OCI-LY3 (cell line): Measurements from ENCODE around the gene KLRC3.

Source experiments
- EZH2phosphoT487 ChIP-seq: fragments of 200-600 bp; shearing (Covaris generic); IDR thresholded peaks from 2 replicates; pipeline ENCODE4 v1.6.1; 2018; ENCODE audit warnings: antibody characterized with exemption, mixed run types, low read depth
- TF ChIP-seq, protein P1 (sequence below): fragments of 200-600, 300-600 bp; sonication (generic); IDR thresholded peaks from 2 replicates; pipeline ENCODE4 v1.5.1; 2014; ENCODE audit warnings: antibody characterized with exemption, low read length, low read depth

DNA sequence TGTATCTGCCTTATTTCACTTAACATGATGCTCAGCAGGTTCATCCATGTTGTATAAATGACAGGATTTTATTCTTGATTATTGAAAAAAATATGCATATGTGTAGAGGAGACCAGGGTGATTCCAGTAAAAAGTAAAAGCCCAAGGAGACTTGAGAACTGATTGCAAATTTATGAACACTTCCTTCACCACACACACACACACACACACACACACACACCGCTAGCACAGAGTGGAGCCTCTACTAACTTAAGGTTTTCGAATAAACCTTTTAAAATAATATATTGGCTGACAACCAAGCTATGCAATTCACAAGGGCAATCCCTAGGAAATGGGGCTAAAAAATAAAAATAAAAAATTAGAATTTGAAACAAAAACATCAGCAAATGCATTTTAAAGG is 22.2 kb downstream of the KLRC3 start:
- TF ChIP-seq, protein P1, sequence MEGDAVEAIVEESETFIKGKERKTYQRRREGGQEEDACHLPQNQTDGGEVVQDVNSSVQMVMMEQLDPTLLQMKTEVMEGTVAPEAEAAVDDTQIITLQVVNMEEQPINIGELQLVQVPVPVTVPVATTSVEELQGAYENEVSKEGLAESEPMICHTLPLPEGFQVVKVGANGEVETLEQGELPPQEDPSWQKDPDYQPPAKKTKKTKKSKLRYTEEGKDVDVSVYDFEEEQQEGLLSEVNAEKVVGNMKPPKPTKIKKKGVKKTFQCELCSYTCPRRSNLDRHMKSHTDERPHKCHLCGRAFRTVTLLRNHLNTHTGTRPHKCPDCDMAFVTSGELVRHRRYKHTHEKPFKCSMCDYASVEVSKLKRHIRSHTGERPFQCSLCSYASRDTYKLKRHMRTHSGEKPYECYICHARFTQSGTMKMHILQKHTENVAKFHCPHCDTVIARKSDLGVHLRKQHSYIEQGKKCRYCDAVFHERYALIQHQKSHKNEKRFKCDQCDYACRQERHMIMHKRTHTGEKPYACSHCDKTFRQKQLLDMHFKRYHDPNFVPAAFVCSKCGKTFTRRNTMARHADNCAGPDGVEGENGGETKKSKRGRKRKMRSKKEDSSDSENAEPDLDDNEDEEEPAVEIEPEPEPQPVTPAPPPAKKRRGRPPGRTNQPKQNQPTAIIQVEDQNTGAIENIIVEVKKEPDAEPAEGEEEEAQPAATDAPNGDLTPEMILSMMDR, result no peak
- TF ChIP-seq EZH2phosphoT487, result no peak
